HCT116 (cell line): Measurements from ENCODE around the gene CACNA2D3. TPM values are rescaled to one million over a fixed set of nuclear protein-coding genes. Genes with fewer than 3 reads are reported as not detected.

ENCODE experiments used
- ATAC-seq: fragments of 200-7000 bp; cut with Tn5 transposase; 2 replicates; pipeline ENCODE4 v1.9.1; 2020; ENCODE audit warnings: mild to moderate bottlenecking, moderate library complexity
- BruUV-seq: library from RNA; stranded (reverse); fragments of 400-500 nt; replicated peaks from 2 replicates; lab custom pipeline; 2021; lab: Mats Ljungman, UMichigan
- CTCF ChIA-PET: fragments of 300-600 bp; sonication (Branson Sonifier 250); formaldehyde crosslinking; loops from one replicate; lab custom pipeline; 2021; ENCODE audit warnings: antibody characterized with exemption; lab: Charles Lee
- POLR2A ChIA-PET: fragments of 300-600, 350-600 bp; sonication (Branson Sonifier 250); formaldehyde crosslinking; loops from one replicate; lab custom pipeline; 2021; ENCODE audit warnings: antibody characterized with exemption; lab: Charles Lee
- RAD21 ChIA-PET, 2 experiments: fragments of 300-600 bp; sonication (Branson Sonifier 250); formaldehyde crosslinking; loops; one replicate each; lab custom pipeline; 2023; ENCODE audit warnings: low total read pairs in 2 of 2; ENCODE audit not compliant: uncharacterized antibody in 2 of 2, unreplicated experiment in 2 of 2, low non-redundant PET in 1 of 2; lab: Charles Lee
- DNase-seq: peaks from one replicate; pipeline ENCODE4 v3.0.0-alpha.2; 2010; ENCODE audit warnings: low read depth, low spot score
- H2AFZ ChIP-seq: fragments of 200-600 bp; shearing (Covaris generic), sonication (generic); 2 replicates; pipeline ENCODE4 v1.6.1; 2017; ENCODE audit warnings: low read depth, mixed run types, mixed read lengths, antibody characterized with exemption, low read length; ENCODE audit not compliant: poor library complexity, severe bottlenecking
- H3K27ac ChIP-seq: 2 replicates; pipeline ENCODE4 v1.5.1; 2012; ENCODE audit warnings: low read depth, low read length
- H3K27me3 ChIP-seq: fragments of 200-600 bp; sonication (generic); 2 replicates; pipeline ENCODE4 v1.6.1; 2016; ENCODE audit warnings: mixed run types, low read length, mixed read lengths; ENCODE audit not compliant: insufficient read depth
- H3K36me3 ChIP-seq, 2 experiments: fragments of 200-500 bp in 1 of 2; fragments of 200-600 bp in 1 of 2; sonication (Bioruptor generic) in 1 of 2; sonication (generic) in 1 of 2; 2 replicates each; pipeline versions ENCODE4 v1.5.1 to v1.6.1; 2014 to 2016; ENCODE audit warnings: low read length in 2 of 2, inconsistent platforms in 1 of 2, mixed read lengths in 1 of 2, mixed run types in 1 of 2; ENCODE audit not compliant: insufficient read depth in 2 of 2, control insufficient read depth in 1 of 2
- H3K4me1 ChIP-seq, 2 experiments: fragments of 200-600 bp in 1 of 2; sonication (generic) in 1 of 2; 2 replicates each; pipeline versions ENCODE4 v1.5.1 to v1.6.1; 2012 to 2017; ENCODE audit warnings: low read length in 2 of 2, inconsistent platforms in 1 of 2, mild to moderate bottlenecking in 1 of 2, mixed read lengths in 1 of 2, mixed run types in 1 of 2, moderate library complexity in 1 of 2; ENCODE audit not compliant: insufficient read depth in 2 of 2, control insufficient read depth in 1 of 2
- H3K4me2 ChIP-seq: fragments of 200-600 bp; sonication (generic); 2 replicates; pipeline ENCODE4 v1.6.1; 2017; ENCODE audit warnings: mixed run types, low read length, mixed read lengths
- H3K4me3 ChIP-seq, 2 experiments: fragments of 200-600 bp in 1 of 2; sonication (generic) in 1 of 2; replicated peaks in 1 of 2; 2 replicates each; pipeline ENCODE4 v1.5.1; 2011 to 2016; ENCODE audit warnings: low read length in 2 of 2, control low read depth in 1 of 2, low read depth in 1 of 2, mild to moderate bottlenecking in 1 of 2, mixed read lengths in 1 of 2, mixed run types in 1 of 2
- H3K79me2 ChIP-seq: fragments of 200-600 bp; sonication (generic); 2 replicates; pipeline ENCODE4 v1.6.1; 2017; ENCODE audit warnings: mild to moderate bottlenecking, mixed run types, low read length, moderate library complexity, mixed read lengths; ENCODE audit not compliant: insufficient read depth
- H3K9ac ChIP-seq: fragments of 200-600 bp; sonication (generic); 2 replicates; pipeline ENCODE4 v1.6.1; 2016; ENCODE audit warnings: low read length, mixed read lengths
- H3K9me2 ChIP-seq: fragments of 200-600 bp; sonication (generic), shearing (Covaris generic); 2 replicates; pipeline ENCODE4 v1.6.1; 2017; ENCODE audit warnings: mixed run types, mild to moderate bottlenecking, moderate library complexity; ENCODE audit not compliant: insufficient read depth
- H3K9me3 ChIP-seq, 2 experiments: fragments of 200-500 bp in 1 of 2; fragments of 200-600 bp in 1 of 2; sonication (Bioruptor generic) in 1 of 2; sonication (generic) in 1 of 2; 2 replicates each; pipeline ENCODE4 v1.6.1; 2014 to 2017; ENCODE audit warnings: low read length in 2 of 2, mixed read lengths in 2 of 2, inconsistent platforms in 1 of 2, low read depth in 1 of 2, mild to moderate bottlenecking in 1 of 2, mixed run types in 1 of 2, moderate library complexity in 1 of 2; ENCODE audit not compliant: control insufficient read depth in 1 of 2, insufficient read depth in 1 of 2
- H4K20me1 ChIP-seq: fragments of 200-600 bp; sonication (generic), shearing (Covaris generic); 2 replicates; pipeline ENCODE4 v1.6.1; 2017; ENCODE audit warnings: mixed run types, mild to moderate bottlenecking, moderate library complexity; ENCODE audit not compliant: insufficient read depth
- CEBPB ChIP-seq: IDR thresholded peaks from 2 replicates; pipeline ENCODE4 v1.6.1; 2012; ENCODE audit warnings: low read depth
- MAX ChIP-seq: IDR thresholded peaks from 2 replicates; pipeline ENCODE4 v1.6.1; 2012
- POLR2A ChIP-seq: IDR thresholded peaks from 2 replicates; pipeline ENCODE4 v1.7.0; 2011; ENCODE audit warnings: borderline replicate concordance; ENCODE audit not compliant: insufficient read depth, insufficient read length; ENCODE audit errors: extremely low read depth
- POLR2AphosphoS5 ChIP-seq: IDR thresholded peaks from 2 replicates; pipeline ENCODE4 v1.6.1; 2011; ENCODE audit warnings: mild to moderate bottlenecking, low read depth, low read length, moderate library complexity
- RAD21 ChIP-seq: IDR thresholded peaks from 2 replicates; pipeline ENCODE4 v1.6.1; 2012; ENCODE audit warnings: low read depth, mild to moderate bottlenecking
- REST ChIP-seq: IDR thresholded peaks from 2 replicates; pipeline ENCODE4 v1.6.1; 2012; ENCODE audit warnings: low read depth
- SIN3A ChIP-seq: IDR thresholded peaks from 2 replicates; pipeline ENCODE4 v1.6.1; 2012; ENCODE audit warnings: low read depth
- SP1 ChIP-seq: IDR thresholded peaks from 2 replicates; pipeline ENCODE4 v1.6.1; 2012; ENCODE audit warnings: low read depth
- intact Hi-C: fragments of 100-400 bp; cut with micrococcal nuclease; formaldehyde crosslinking; loops from 2 replicates; pipeline ENCODE4 v1.10.0; 2022
- total RNA-seq: library from RNA; stranded (reverse); gene quantifications from one replicate; pipeline ENCODE4 v1.2.1, GENCODE V29; 2021; ENCODE audit not compliant: unreplicated experiment

CACNA2D3 gene
- total RNA-seq, 1 experiment from 2014 or later = 0.20 TPM

DNA sequence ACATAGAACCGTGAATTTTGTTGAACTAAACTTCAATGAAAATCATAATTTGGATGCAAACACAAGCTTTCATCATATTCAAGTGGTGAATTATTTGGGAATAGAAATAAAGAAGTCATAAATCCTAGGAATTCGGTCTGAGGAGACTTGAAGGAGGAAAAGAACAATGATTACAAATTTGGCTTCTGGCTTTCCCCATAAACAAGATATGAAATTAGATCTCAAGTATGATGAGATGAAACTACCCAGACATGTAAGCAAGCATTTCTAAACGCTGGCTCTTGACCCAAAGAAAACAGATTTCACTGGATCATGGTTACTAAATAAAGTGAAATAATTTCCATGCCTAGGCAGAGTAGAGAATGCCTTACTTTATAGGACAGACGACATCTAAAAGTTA lies 952.4 kb downstream of the CACNA2D3 start:
- intact Hi-C loops = no loop called here
- Histone ChIP-seq H3K9ac (no peak overlapping the region), H3K4me3 (no peak overlapping the region), H4K20me1 (no peaks in the 10 kb centered on the region), H3K27ac (no peak overlapping the region), H3K4me1 (no peaks in the 10 kb centered on the region), H2AFZ (no peak overlapping the region), H3K9me3 (peaks cover 0 to 9% of the 10 kb centered on the region in 2 experiments; a peak in 2 of 4 replicates), H3K27me3 (no peaks in the 10 kb centered on the region), H3K79me2 (no peaks in the 10 kb centered on the region), H3K36me3 (no peaks in the 10 kb centered on the region)
- RAD21 ChIA-PET = no interaction called here
- ATAC-seq (no peak), DNase-seq (no peak)
- POLR2A ChIA-PET = no interaction called here
- CTCF ChIA-PET = no interaction called here
- no peak for TF ChIP-seq RAD21
- TF ChIP-seq SIN3A = no peak
- no peak for TF ChIP-seq SP1
- TF ChIP-seq POLR2AphosphoS5 = no peak
- TF ChIP-seq POLR2A = no peak
- TF ChIP-seq, all 23 proteins: peak for 0
- H3K9me2 ChIP-seq = no peaks in the 10 kb centered on the region
- BruUV-seq = no TSS peak
- no peak overlapping the region for H3K4me2 ChIP-seq

DNA sequence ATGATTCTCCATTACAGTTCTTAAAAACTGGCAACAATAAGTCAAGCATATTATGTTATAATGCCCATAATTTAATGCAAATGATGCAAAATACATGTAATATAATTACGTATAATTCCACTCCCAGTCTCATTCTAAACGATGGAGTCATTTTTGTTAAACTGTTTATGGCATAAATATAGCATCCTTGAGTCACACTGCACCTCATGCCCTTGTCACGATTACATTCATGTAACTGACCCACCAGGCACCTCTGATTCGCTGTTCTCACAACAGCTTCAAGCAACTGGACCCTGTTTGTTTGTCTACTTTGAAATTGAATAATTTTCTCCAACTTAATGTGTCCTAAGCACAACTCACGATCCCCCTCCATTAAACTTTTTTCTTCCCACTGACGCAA lies 953.5 kb downstream of the CACNA2D3 start:
- Histone ChIP-seq H3K4me2 (no peak overlapping the region), H3K27ac (no peak overlapping the region), H2AFZ (no peak overlapping the region), H4K20me1 (no peaks in the 10 kb centered on the region), H3K79me2 (no peaks in the 10 kb centered on the region), H3K27me3 (no peaks in the 10 kb centered on the region), H3K9me2 (no peaks in the 10 kb centered on the region), H3K4me1 (no peaks in the 10 kb centered on the region), H3K9ac (no peak overlapping the region), H3K4me3 (no peak overlapping the region), H3K36me3 (no peaks in the 10 kb centered on the region), H3K9me3 (peaks cover 0 to 9% of the 10 kb centered on the region in 2 experiments; a peak in 2 of 4 replicates)
- RAD21 ChIA-PET = no interaction called here
- intact Hi-C loops = no loop called here
- TF ChIP-seq REST (no peak), SP1 (no peak), CEBPB (no peak), MAX (no peak)
- POLR2A ChIA-PET = no interaction called here
- ATAC-seq (no peak), DNase-seq (no peak)
- CTCF ChIA-PET = no interaction called here
- no TSS peak for BruUV-seq
